HCT116 (cell line): ENCODE measurements around the gene RNF183. TPM values are rescaled to one million over a fixed set of nuclear protein-coding genes. Genes with fewer than 3 reads are reported as not detected.
"Not testable (repeated sequence)": the region's sequence is repeated elsewhere in the genome, so short reads cannot be mapped to it uniquely, and the experiment has no call there.

Experiments used
- ATAC-seq: fragments of 200-7000 bp; cut with Tn5 transposase; 2 replicates; pipeline ENCODE4 v1.9.1; 2020; ENCODE audit warnings: mild to moderate bottlenecking, moderate library complexity
- BruUV-seq: library from RNA; stranded (reverse); fragments of 400-500 nt; replicated peaks from 2 replicates; lab custom pipeline; 2021; lab: Mats Ljungman, UMichigan
- CTCF ChIA-PET: fragments of 300-600 bp; sonication (Branson Sonifier 250); formaldehyde crosslinking; loops from one replicate; lab custom pipeline; 2021; ENCODE audit warnings: antibody characterized with exemption; lab: Charles Lee
- POLR2A ChIA-PET: fragments of 300-600, 350-600 bp; sonication (Branson Sonifier 250); formaldehyde crosslinking; loops from one replicate; lab custom pipeline; 2021; ENCODE audit warnings: antibody characterized with exemption; lab: Charles Lee
- RAD21 ChIA-PET, 2 experiments: fragments of 300-600 bp; sonication (Branson Sonifier 250); formaldehyde crosslinking; loops; one replicate each; lab custom pipeline; 2023; ENCODE audit warnings: low total read pairs in 2 of 2; ENCODE audit not compliant: uncharacterized antibody in 2 of 2, unreplicated experiment in 2 of 2, low non-redundant PET in 1 of 2; lab: Charles Lee
- DNase-seq: peaks from one replicate; pipeline ENCODE4 v3.0.0-alpha.2; 2010; ENCODE audit warnings: low read depth, low spot score
- H2AFZ ChIP-seq: fragments of 200-600 bp; shearing (Covaris generic), sonication (generic); 2 replicates; pipeline ENCODE4 v1.6.1; 2017; ENCODE audit warnings: low read depth, mixed run types, mixed read lengths, antibody characterized with exemption, low read length; ENCODE audit not compliant: poor library complexity, severe bottlenecking
- H3K27ac ChIP-seq: 2 replicates; pipeline ENCODE4 v1.5.1; 2012; ENCODE audit warnings: low read depth, low read length
- H3K27me3 ChIP-seq: fragments of 200-600 bp; sonication (generic); 2 replicates; pipeline ENCODE4 v1.6.1; 2016; ENCODE audit warnings: mixed run types, low read length, mixed read lengths; ENCODE audit not compliant: insufficient read depth
- H3K36me3 ChIP-seq, 2 experiments: fragments of 200-500 bp in 1 of 2; fragments of 200-600 bp in 1 of 2; sonication (Bioruptor generic) in 1 of 2; sonication (generic) in 1 of 2; 2 replicates each; pipeline versions ENCODE4 v1.5.1 to v1.6.1; 2014 to 2016; ENCODE audit warnings: low read length in 2 of 2, inconsistent platforms in 1 of 2, mixed read lengths in 1 of 2, mixed run types in 1 of 2; ENCODE audit not compliant: insufficient read depth in 2 of 2, control insufficient read depth in 1 of 2
- H3K4me1 ChIP-seq, 2 experiments: fragments of 200-600 bp in 1 of 2; sonication (generic) in 1 of 2; 2 replicates each; pipeline versions ENCODE4 v1.5.1 to v1.6.1; 2012 to 2017; ENCODE audit warnings: low read length in 2 of 2, inconsistent platforms in 1 of 2, mild to moderate bottlenecking in 1 of 2, mixed read lengths in 1 of 2, mixed run types in 1 of 2, moderate library complexity in 1 of 2; ENCODE audit not compliant: insufficient read depth in 2 of 2, control insufficient read depth in 1 of 2
- H3K4me2 ChIP-seq: fragments of 200-600 bp; sonication (generic); 2 replicates; pipeline ENCODE4 v1.6.1; 2017; ENCODE audit warnings: mixed run types, low read length, mixed read lengths
- H3K4me3 ChIP-seq, 2 experiments: fragments of 200-600 bp in 1 of 2; sonication (generic) in 1 of 2; replicated peaks in 1 of 2; 2 replicates each; pipeline ENCODE4 v1.5.1; 2011 to 2016; ENCODE audit warnings: low read length in 2 of 2, control low read depth in 1 of 2, low read depth in 1 of 2, mild to moderate bottlenecking in 1 of 2, mixed read lengths in 1 of 2, mixed run types in 1 of 2
- H3K79me2 ChIP-seq: fragments of 200-600 bp; sonication (generic); 2 replicates; pipeline ENCODE4 v1.6.1; 2017; ENCODE audit warnings: mild to moderate bottlenecking, mixed run types, low read length, moderate library complexity, mixed read lengths; ENCODE audit not compliant: insufficient read depth
- H3K9ac ChIP-seq: fragments of 200-600 bp; sonication (generic); 2 replicates; pipeline ENCODE4 v1.6.1; 2016; ENCODE audit warnings: low read length, mixed read lengths
- H3K9me2 ChIP-seq: fragments of 200-600 bp; sonication (generic), shearing (Covaris generic); 2 replicates; pipeline ENCODE4 v1.6.1; 2017; ENCODE audit warnings: mixed run types, mild to moderate bottlenecking, moderate library complexity; ENCODE audit not compliant: insufficient read depth
- H3K9me3 ChIP-seq, 2 experiments: fragments of 200-500 bp in 1 of 2; fragments of 200-600 bp in 1 of 2; sonication (Bioruptor generic) in 1 of 2; sonication (generic) in 1 of 2; 2 replicates each; pipeline ENCODE4 v1.6.1; 2014 to 2017; ENCODE audit warnings: low read length in 2 of 2, mixed read lengths in 2 of 2, inconsistent platforms in 1 of 2, low read depth in 1 of 2, mild to moderate bottlenecking in 1 of 2, mixed run types in 1 of 2, moderate library complexity in 1 of 2; ENCODE audit not compliant: control insufficient read depth in 1 of 2, insufficient read depth in 1 of 2
- H4K20me1 ChIP-seq: fragments of 200-600 bp; sonication (generic), shearing (Covaris generic); 2 replicates; pipeline ENCODE4 v1.6.1; 2017; ENCODE audit warnings: mixed run types, mild to moderate bottlenecking, moderate library complexity; ENCODE audit not compliant: insufficient read depth
- CBX3 ChIP-seq: IDR thresholded peaks from 2 replicates; pipeline ENCODE4 v1.6.1; 2012; ENCODE audit warnings: low read depth
- CEBPB ChIP-seq: IDR thresholded peaks from 2 replicates; pipeline ENCODE4 v1.6.1; 2012; ENCODE audit warnings: low read depth
- EGR1 ChIP-seq: IDR thresholded peaks from 2 replicates; pipeline ENCODE4 v1.6.1; 2012; ENCODE audit warnings: low read depth
- EZH2 ChIP-seq: fragments of 200-600 bp; sonication (generic); IDR thresholded peaks from 2 replicates; pipeline ENCODE4 v1.6.1; 2017; ENCODE audit warnings: antibody characterized with exemption, mixed run types
- EZH2phosphoT487 ChIP-seq: fragments of 200-600 bp; IDR thresholded peaks from 2 replicates; pipeline ENCODE4 v1.6.1; 2018; ENCODE audit warnings: antibody characterized with exemption, borderline replicate concordance
- FOSL1 ChIP-seq: IDR thresholded peaks from 2 replicates; pipeline ENCODE4 v1.6.1; 2012; ENCODE audit warnings: low read depth
- MAX ChIP-seq: IDR thresholded peaks from 2 replicates; pipeline ENCODE4 v1.6.1; 2012
- POLR2A ChIP-seq: IDR thresholded peaks from 2 replicates; pipeline ENCODE4 v1.7.0; 2011; ENCODE audit warnings: borderline replicate concordance; ENCODE audit not compliant: insufficient read depth, insufficient read length; ENCODE audit errors: extremely low read depth
- RAD21 ChIP-seq: IDR thresholded peaks from 2 replicates; pipeline ENCODE4 v1.6.1; 2012; ENCODE audit warnings: low read depth, mild to moderate bottlenecking
- SIN3A ChIP-seq: IDR thresholded peaks from 2 replicates; pipeline ENCODE4 v1.6.1; 2012; ENCODE audit warnings: low read depth
- SP1 ChIP-seq: IDR thresholded peaks from 2 replicates; pipeline ENCODE4 v1.6.1; 2012; ENCODE audit warnings: low read depth
- SRF ChIP-seq: IDR thresholded peaks from 2 replicates; pipeline ENCODE4 v1.6.1; 2012; ENCODE audit warnings: low read depth
- ZBTB33 ChIP-seq: IDR thresholded peaks from 2 replicates; pipeline ENCODE4 v1.6.1; 2011; ENCODE audit warnings: mild to moderate bottlenecking, low read length, moderate library complexity; ENCODE audit not compliant: insufficient replicate concordance; ENCODE audit errors: extremely low read depth
- ZFX ChIP-seq: fragments of 450-650 bp; IDR thresholded peaks from 2 replicates; pipeline ENCODE4 v1.6.1; 2017
- ZNF274 ChIP-seq: fragments of 200-500 bp; sonication (Bioruptor generic); IDR thresholded peaks from 2 replicates; pipeline ENCODE4 v1.6.1; 2014; ENCODE audit warnings: mild to moderate bottlenecking, low read depth, low read length, inconsistent platforms
- intact Hi-C: fragments of 100-400 bp; cut with micrococcal nuclease; formaldehyde crosslinking; loops from 2 replicates; pipeline ENCODE4 v1.10.0; 2022
- total RNA-seq: library from RNA; stranded (reverse); gene quantifications from one replicate; pipeline ENCODE4 v1.2.1, GENCODE V29; 2021; ENCODE audit not compliant: unreplicated experiment

RNF183 gene
- total RNA-seq, 1 experiment from 2014 or later, result 0.12 TPM

- RAD21 ChIA-PET, result no interaction called here
- no peaks in the 10 kb centered on the region for H3K79me2 ChIP-seq
- TF ChIP-seq SP1 (no peak), MAX (no peak), CEBPB (no peak), CBX3 (no peak), POLR2A (no peak), EZH2 (no peak), ZFX (no peak), ZNF274 (no peak), ZBTB33 (no peak), RAD21 (no peak), EZH2phosphoT487 (no peak), SIN3A (no peak), EGR1 (no peak), FOSL1 (no peak), SRF (no peak)
- TF ChIP-seq, all 23 proteins: peak for 0
Measured at GRCh38 chr9:113296796-113297558, 6.2 kb downstream of the RNF183 start.

GRCh38 chr9:113296247-113296646 lies 6.9 kb downstream of the RNF183 start:
- H3K9me3 ChIP-seq, DNase-seq, RAD21 ChIA-PET, H4K20me1 ChIP-seq, H3K27me3 ChIP-seq, H3K27ac ChIP-seq, BruUV-seq, H2AFZ ChIP-seq, H3K9me2 ChIP-seq, intact Hi-C loops, H3K4me3 ChIP-seq, ATAC-seq, H3K4me2 ChIP-seq, H3K9ac ChIP-seq, CTCF ChIA-PET, H3K4me1 ChIP-seq, POLR2A ChIA-PET, H3K79me2 ChIP-seq: not testable (repeated sequence)
- peaks cover 19 to 27% of the 10 kb centered on the region in 2 experiments; a peak in 3 of 4 replicates for H3K36me3 ChIP-seq

More at GRCh38 chr9:113296796-113297558, 6.2 kb downstream of the RNF183 start:
- no TSS peak for BruUV-seq
- Histone ChIP-seq H3K9me2 (no peaks in the 10 kb centered on the region), H3K4me3 (no peak overlapping the region), H3K36me3 (peaks cover 13 to 21% of the 10 kb centered on the region in 2 experiments; a peak in 3 of 4 replicates), H3K4me1 (no peaks in the 10 kb centered on the region), H3K27ac (no peak overlapping the region), H4K20me1 (no peaks in the 10 kb centered on the region), H3K27me3 (0 out of 2 replicates have a peak, but pooled peaks cover 6% of the 10 kb centered on the region), H3K4me2 (no peak overlapping the region), H3K9me3 (no peaks in the 10 kb centered on the region), H2AFZ (no peak overlapping the region), H3K9ac (no peak overlapping the region)
- CTCF ChIA-PET, result no interaction called here
- POLR2A ChIA-PET, result no interaction called here
- ATAC-seq (no peak), DNase-seq (no peak)
- intact Hi-C loops, result no loop called here
